Measurements from ENCODE around the gene GNG11.

Gene GNG11

GRCh38 chr7:93883917-93884345 is 37.6 kb upstream of the GNG11 start:
- DNase-seq (ENCODE audit: insufficient read length, low spot score) (no peak), FAIRE-seq (no peak)
- TF ChIP-seq CTCF (IDR thresholded peaks at IDR 0.05; ENCODE audit: insufficient read depth, missing control alignments) = no peak

GRCh38 chr7:93884541-93884940 is 37.0 kb upstream of the GNG11 start:
- DNase-seq (ENCODE audit: insufficient read length, low spot score) (no peak), FAIRE-seq (no peak)
- no peak for TF ChIP-seq CTCF (IDR thresholded peaks at IDR 0.05; ENCODE audit: insufficient read depth, missing control alignments)

- no peak for TF ChIP-seq CTCF (IDR thresholded peaks at IDR 0.05; ENCODE audit: insufficient read depth, missing control alignments)
- FAIRE-seq (no peak), DNase-seq (ENCODE audit: insufficient read length, low spot score) (no peak)
Measured at GRCh38 chr7:93889261-93889660, 32.3 kb upstream of the GNG11 start.

- FAIRE-seq (no peak), DNase-seq (ENCODE audit: insufficient read length, low spot score) (no peak)
- TF ChIP-seq CTCF (IDR thresholded peaks at IDR 0.05; ENCODE audit: insufficient read depth, missing control alignments) = no peak
Measured at GRCh38 chr7:93890041-93890463, 31.5 kb upstream of the GNG11 start.

GRCh38 chr7:93890464-93891068 is 31.0 kb upstream of the GNG11 start, which contains the start of gene TFPI2:
TSS of gene TFPI2 (minus strand) at chr7:93890753. CDS start at chr7:93890678, 75 bp downstream.
- no peak for TF ChIP-seq CTCF (IDR thresholded peaks at IDR 0.05; ENCODE audit: insufficient read depth, missing control alignments)
- DNase-seq (ENCODE audit: insufficient read length, low spot score) (no peak), FAIRE-seq (no peak)

GRCh38 chr7:93894426-93894825 is 27.1 kb upstream of the GNG11 start:
- TF ChIP-seq CTCF (IDR thresholded peaks at IDR 0.05; ENCODE audit: insufficient read depth, missing control alignments) = no peak
- FAIRE-seq (no peak), DNase-seq (ENCODE audit: insufficient read length, low spot score) (no peak)

- FAIRE-seq = peak; percentile 44
Measured at GRCh38 chr7:93894966-93895640, 26.4 kb upstream of the GNG11 start.

More at GRCh38 chr7:93894966-93895640, 26.4 kb upstream of the GNG11 start:
- no peak for TF ChIP-seq CTCF (IDR thresholded peaks at IDR 0.05; ENCODE audit: insufficient read depth, missing control alignments)
- no peak for DNase-seq (ENCODE audit: insufficient read length, low spot score)
